Breast epithelium (tissue), 4 donors: Measurements from ENCODE around the gene C4BPB. TPM values are rescaled to one million over a fixed set of nuclear protein-coding genes. Genes with fewer than 3 reads are reported as not detected.

Experiments used
- DNase-seq, 2 donors: peaks; one replicate each; pipeline ENCODE4 v3.0.0-alpha.2; 2019; ENCODE audit warnings: low spot score in 2 of 2
- H3K27ac ChIP-seq, 2 donors: fragments of 200-600 bp; sonication (generic) in 1 of 2; one replicate each; pipeline ENCODE4 v1.5.1; 2016 to 2019; ENCODE audit warnings: mild to moderate bottlenecking in 1 of 2
- H3K27me3 ChIP-seq, 2 donors: fragments of 200-600 bp; sonication (generic) in 1 of 2; one replicate each; pipeline versions ENCODE4 v1.5.1 to v1.6.0; 2017 to 2019; ENCODE audit warnings: control low read depth in 1 of 2, mild to moderate bottlenecking in 1 of 2
- H3K36me3 ChIP-seq: fragments of 200-600 bp; one replicate; pipeline ENCODE4 v1.5.1; 2019
- H3K4me1 ChIP-seq, 2 donors: fragments of 200-600 bp; sonication (generic); one replicate each; pipeline ENCODE4 v1.5.1; 2016 to 2019; ENCODE audit warnings: control low read depth in 1 of 2
- H3K4me3 ChIP-seq, 3 donors: fragments of 200-600 bp; sonication (generic); 1 replicate in 2 of 3; 2 replicates in 1 of 3; pipeline ENCODE4 v1.5.1; 2016 to 2019; ENCODE audit warnings: mild to moderate bottlenecking in 3 of 3, moderate library complexity in 2 of 3
- H3K9me3 ChIP-seq, 2 donors: fragments of 200-600 bp; sonication (generic) in 1 of 2; one replicate each; pipeline ENCODE4 v1.5.1; 2016 to 2019; ENCODE audit warnings: control low read depth in 1 of 2
- POLR2A ChIP-seq: fragments of 450-650 bp; IDR thresholded peaks from one replicate; pipeline ENCODE4 v1.6.1; 2016; ENCODE audit warnings: antibody characterized with exemption, mild to moderate bottlenecking, moderate library complexity
- POLR2AphosphoS5 ChIP-seq, 3 donors: sonication (generic); formaldehyde crosslinking; IDR thresholded peaks; one replicate each; pipeline ENCODE4 v1.6.1; 2017; ENCODE audit warnings: antibody characterized with exemption in 3 of 3
- intact Hi-C: fragments of 100-400 bp; cut with DNase I; formaldehyde crosslinking; loops from one replicate; pipeline ENCODE4 v1.15.1; 2023; ENCODE audit warnings: low total_unique reads
- total RNA-seq, 3 donors: library from RNA; depleted of rRNA; stranded (reverse); fragments of >200 nt; gene quantifications; one replicate each; pipeline ENCODE4 v1.1.0, GENCODE V29; 2016
- TF ChIP-seq, protein P1 (sequence below), 3 donors: fragments of 450-650 bp; IDR thresholded peaks; one replicate each; pipeline ENCODE4 v1.5.1; 2016 to 2017; ENCODE audit warnings: antibody characterized with exemption in 3 of 3, mild to moderate bottlenecking in 3 of 3, moderate library complexity in 3 of 3

Gene C4BPB
- total RNA-seq, 3 donors from 2014 or later: 0.80 to 3.1 (median 0.98) TPM

DNA sequence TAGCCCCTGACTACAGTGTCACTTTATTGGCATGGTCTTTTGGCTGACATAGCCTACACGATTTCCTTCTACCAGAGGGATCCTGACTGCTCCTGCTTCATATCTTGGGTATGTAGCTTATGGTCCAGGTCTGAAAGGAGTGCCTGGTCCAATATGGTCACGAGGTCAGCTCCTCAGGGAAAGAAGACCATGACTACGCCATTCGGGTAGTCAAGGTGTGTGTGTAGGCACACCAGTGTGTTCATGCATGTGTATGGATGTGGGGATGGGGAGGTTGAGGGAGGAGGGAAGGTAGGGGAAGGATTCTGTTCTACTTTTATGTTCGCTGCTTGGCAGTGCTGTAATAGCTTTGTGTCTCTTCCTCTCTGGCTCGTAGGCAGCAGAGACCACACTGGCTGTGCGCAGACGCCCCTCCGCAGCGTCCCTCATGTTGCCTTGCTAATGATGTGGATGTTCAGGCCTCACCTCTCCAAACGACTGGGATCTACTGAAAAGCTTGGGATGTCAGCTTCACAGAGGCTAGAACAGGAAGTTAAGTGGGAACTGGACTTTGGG, 10.0 kb upstream of the C4BPB start:
- no peak for DNase-seq
- H3K27me3 ChIP-seq: no peaks in the 10 kb centered on the region
- no peak overlapping the region for H3K4me3 ChIP-seq
- H3K27ac ChIP-seq: no peak overlapping the region
- H3K9me3 ChIP-seq: no peaks in the 10 kb centered on the region
- H3K36me3 ChIP-seq: no peaks in the 10 kb centered on the region
- intact Hi-C loops: loop anchor here (5.0 kb wide), 1 partner anchor 599 kb away; no protein-coding TSS in a partner anchor
- peaks cover 0 to 4% of the 10 kb centered on the region in 2 donors for H3K4me1 ChIP-seq
- no peak for TF ChIP-seq POLR2AphosphoS5 (IDR thresholded peaks at IDR 0.05)
- no peak for TF ChIP-seq POLR2A
- TF ChIP-seq, protein P1, sequence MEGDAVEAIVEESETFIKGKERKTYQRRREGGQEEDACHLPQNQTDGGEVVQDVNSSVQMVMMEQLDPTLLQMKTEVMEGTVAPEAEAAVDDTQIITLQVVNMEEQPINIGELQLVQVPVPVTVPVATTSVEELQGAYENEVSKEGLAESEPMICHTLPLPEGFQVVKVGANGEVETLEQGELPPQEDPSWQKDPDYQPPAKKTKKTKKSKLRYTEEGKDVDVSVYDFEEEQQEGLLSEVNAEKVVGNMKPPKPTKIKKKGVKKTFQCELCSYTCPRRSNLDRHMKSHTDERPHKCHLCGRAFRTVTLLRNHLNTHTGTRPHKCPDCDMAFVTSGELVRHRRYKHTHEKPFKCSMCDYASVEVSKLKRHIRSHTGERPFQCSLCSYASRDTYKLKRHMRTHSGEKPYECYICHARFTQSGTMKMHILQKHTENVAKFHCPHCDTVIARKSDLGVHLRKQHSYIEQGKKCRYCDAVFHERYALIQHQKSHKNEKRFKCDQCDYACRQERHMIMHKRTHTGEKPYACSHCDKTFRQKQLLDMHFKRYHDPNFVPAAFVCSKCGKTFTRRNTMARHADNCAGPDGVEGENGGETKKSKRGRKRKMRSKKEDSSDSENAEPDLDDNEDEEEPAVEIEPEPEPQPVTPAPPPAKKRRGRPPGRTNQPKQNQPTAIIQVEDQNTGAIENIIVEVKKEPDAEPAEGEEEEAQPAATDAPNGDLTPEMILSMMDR (IDR thresholded peaks at IDR 0.05): no peak

DNA sequence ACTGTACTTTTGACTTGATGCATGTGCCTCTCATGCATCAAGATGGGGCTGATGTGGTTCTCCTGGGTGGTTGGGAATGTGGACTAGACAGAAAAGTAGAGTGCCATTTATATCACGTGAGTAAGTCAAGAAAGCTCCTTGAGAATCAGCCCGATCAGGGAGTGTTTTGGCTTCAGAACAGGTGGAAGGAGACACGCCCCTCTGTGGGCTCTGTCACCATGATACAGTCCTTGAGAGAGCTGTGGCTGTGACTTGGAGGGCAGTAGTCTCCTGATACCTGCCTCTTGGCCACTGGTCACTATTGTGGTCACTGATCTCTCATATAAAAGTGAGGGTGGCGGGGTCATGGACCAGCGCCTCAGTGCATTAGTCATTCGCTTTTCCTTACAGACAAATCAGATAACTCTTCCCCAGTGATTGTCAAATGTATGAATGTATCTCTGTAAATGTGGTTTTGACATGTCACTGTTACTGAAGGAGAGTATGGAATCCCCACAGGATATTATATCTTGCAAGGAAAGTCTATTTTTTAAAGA, 8.9 kb upstream of the C4BPB start:
- Histone ChIP-seq H3K9me3 (no peaks in the 10 kb centered on the region), H3K4me1 (peaks cover 0 to under 1% of the 10 kb centered on the region in 2 donors), H3K4me3 (no peak overlapping the region), H3K27me3 (no peaks in the 10 kb centered on the region), H3K27ac (no peak overlapping the region), H3K36me3 (no peaks in the 10 kb centered on the region)
- no peak for DNase-seq
- TF ChIP-seq POLR2AphosphoS5 (IDR thresholded peaks at IDR 0.05): no peak
- intact Hi-C loops: loop anchor here (5.0 kb wide), 1 partner anchor 598 kb away; no protein-coding TSS in a partner anchor

DNA sequence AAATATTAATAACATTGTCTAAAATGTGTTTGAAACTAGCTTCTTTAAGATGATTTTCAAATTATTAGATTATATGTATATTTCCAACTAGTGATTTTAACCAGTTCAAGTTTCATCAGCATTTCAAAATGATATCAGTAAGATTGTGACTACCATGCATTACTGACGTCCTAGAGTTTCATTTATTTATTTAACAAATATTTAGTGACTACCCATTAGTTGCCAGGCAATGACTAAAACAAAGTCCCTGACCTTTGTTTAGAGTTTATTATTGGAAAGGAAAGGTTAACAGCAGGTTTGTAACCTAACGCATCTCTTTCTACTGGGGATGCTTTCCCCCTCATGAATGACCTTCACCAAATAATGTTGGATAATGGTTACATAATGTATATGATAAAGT, 7.6 kb upstream of the C4BPB start:
- Histone ChIP-seq H3K27me3 (no peaks in the 10 kb centered on the region), H3K9me3 (no peaks in the 10 kb centered on the region), H3K27ac (no peak overlapping the region), H3K4me1 (no peaks in the 10 kb centered on the region), H3K36me3 (no peaks in the 10 kb centered on the region), H3K4me3 (no peak overlapping the region)
- intact Hi-C loops: no loop called here
- TF ChIP-seq POLR2A: no peak
- TF ChIP-seq, protein P1 (IDR thresholded peaks at IDR 0.05): no peak
- no peak for TF ChIP-seq POLR2AphosphoS5 (IDR thresholded peaks at IDR 0.05)
- DNase-seq: no peak

DNA sequence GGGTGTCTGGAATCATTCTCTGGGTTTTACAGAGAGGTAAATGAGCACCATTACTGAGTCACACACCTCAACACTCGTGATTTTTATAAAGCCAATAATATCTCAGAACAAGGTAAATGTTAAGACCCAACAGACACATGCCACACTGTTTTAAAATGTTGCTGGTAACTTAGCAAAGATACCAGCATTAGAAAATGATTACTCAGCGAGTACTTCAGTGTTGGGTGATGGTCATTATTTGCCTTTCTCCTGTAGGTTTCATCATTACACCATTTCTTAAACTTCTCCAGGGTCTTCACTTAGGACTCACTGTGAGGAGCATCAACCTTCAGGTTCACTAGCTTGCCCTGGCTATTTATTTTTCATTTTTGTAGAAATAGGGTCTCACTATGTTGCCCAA, 6.9 kb upstream of the C4BPB start:
- H3K9me3 ChIP-seq: no peaks in the 10 kb centered on the region
- no peak overlapping the region for H3K27ac ChIP-seq
- H3K4me1 ChIP-seq: no peaks in the 10 kb centered on the region

DNA sequence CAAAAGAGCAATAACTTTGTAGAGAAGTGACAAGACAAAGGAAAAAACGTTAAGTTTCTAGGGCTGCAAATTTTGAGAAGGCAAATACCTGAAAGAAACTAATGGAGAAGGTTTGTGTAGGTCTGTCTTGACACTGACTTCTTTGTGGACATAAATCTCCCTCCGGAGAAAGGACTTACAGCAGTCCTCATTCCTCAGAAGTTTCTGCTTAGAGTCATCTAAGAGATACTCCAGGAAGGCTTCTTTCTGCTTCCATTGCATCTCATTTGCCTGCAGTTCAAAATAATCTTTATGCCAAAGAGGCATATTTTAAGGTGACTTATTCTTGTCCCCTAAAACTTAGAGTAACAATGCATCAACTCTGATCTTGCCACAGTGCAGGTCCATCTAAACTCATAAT, 4.4 kb upstream of the C4BPB start:
- no peak for DNase-seq
- no peak for TF ChIP-seq POLR2A
- TF ChIP-seq POLR2AphosphoS5 (IDR thresholded peaks at IDR 0.05): no peak
- TF ChIP-seq, protein P1 (IDR thresholded peaks at IDR 0.05): no peak
- H3K36me3 ChIP-seq: no peaks in the 10 kb centered on the region
- H3K4me1 ChIP-seq: no peaks in the 10 kb centered on the region
- intact Hi-C loops: no loop called here
- no peak overlapping the region for H3K4me3 ChIP-seq
- H3K9me3 ChIP-seq: no peaks in the 10 kb centered on the region
- no peak overlapping the region for H3K27ac ChIP-seq
- H3K27me3 ChIP-seq: no peaks in the 10 kb centered on the region

More for the DNA sequence above, 6.9 kb upstream of the C4BPB start:
- Histone ChIP-seq H3K27me3 (no peaks in the 10 kb centered on the region), H3K4me3 (no peak overlapping the region), H3K36me3 (no peaks in the 10 kb centered on the region)
- TF ChIP-seq POLR2A: no peak
- no peak for TF ChIP-seq POLR2AphosphoS5 (IDR thresholded peaks at IDR 0.05)
- TF ChIP-seq, protein P1 (IDR thresholded peaks at IDR 0.05): no peak
- no peak for DNase-seq
- intact Hi-C loops: no loop called here
